ENCODE data around the gene BSPH1.

- TF ChIP-seq POLR2A (IDR thresholded peaks at IDR 0.05; ENCODE audit: low read depth, low read length) (no peak), POLR2AphosphoS5 (IDR thresholded peaks at IDR 0.05; ENCODE audit: low read depth, low read length) (no peak)
These were observed 33.5 kb upstream of the BSPH1 start for GRCh38 chr19:48025480-48025879.
